K562 (cell line): ENCODE measurements around the gene SORCS1. TPM values are rescaled to one million over a fixed set of nuclear protein-coding genes. Genes with fewer than 3 reads are reported as not detected.
A peak's percentile ranks its signal among the peaks of the same experiment; 100 is the strongest.

Source experiments
- ATAC-seq: fragments of 200-7000 bp; cut with Tn5 transposase; 3 replicates; pipeline ENCODE4 v1.9.1; 2020; ENCODE audit warnings: moderate library complexity
- BruUV-seq: library from RNA; stranded (reverse); fragments of 400-500 nt; replicated peaks from 2 replicates; lab custom pipeline; 2021; lab: Mats Ljungman, UMichigan
- CTCF ChIA-PET: fragments of 300-600 bp; formaldehyde crosslinking; extraction: SDS; loops from one replicate; lab custom pipeline; 2021; ENCODE audit warnings: low intra/inter-chr PET ratio; lab: Yijun Ruan, JAX
- POLR2A ChIA-PET: fragments of 300-600, 350-650 bp; sonication (Branson Sonifier 250); formaldehyde crosslinking; extraction: SDS; loops from one replicate; lab custom pipeline; 2021; ENCODE audit warnings: antibody characterized with exemption, inconsistent platforms; lab: Yijun Ruan, JAX
- DNase-seq, 4 experiments: peaks; one replicate each; pipeline versions ENCODE4 v3.0.0 to v3.0.0-alpha.2; 2011 to 2018; ENCODE audit warnings: low spot score in 3 of 4, mixed read lengths in 3 of 4; ENCODE audit errors: extremely low read depth in 1 of 4
- FAIRE-seq: peaks from 2 replicates; lab custom pipeline; 2011; peaks lifted over from hg19 to GRCh38; lab: Jason Lieb, UNC
- H2AFZ ChIP-seq: 2 replicates; pipeline ENCODE4 v1.6.0; 2011; ENCODE audit warnings: low read depth, low read length, control low read depth, inconsistent platforms
- H3K27ac ChIP-seq: fragments of 200-600 bp; 3 replicates; pipeline ENCODE4 v1.8.0; 2011; ENCODE audit warnings: low read depth, mild to moderate bottlenecking, control low read depth, inconsistent platforms, low read length, moderate library complexity, mixed read lengths; ENCODE audit errors: extremely low read depth
- H3K27me3 ChIP-seq, 2 experiments: fragments of 300-600 bp in 1 of 2; 2 replicates in 1 of 2; 3 replicates in 1 of 2; pipeline versions ENCODE4 v1.6.0 to v1.8.0; 2011; ENCODE audit warnings: inconsistent platforms in 2 of 2, low read length in 2 of 2, mild to moderate bottlenecking in 1 of 2, mixed read lengths in 1 of 2, moderate library complexity in 1 of 2; ENCODE audit not compliant: control insufficient read depth in 2 of 2, insufficient read depth in 2 of 2
- H3K36me3 ChIP-seq: fragments of 300-600 bp; 3 replicates; pipeline ENCODE4 v1.8.0; 2011; ENCODE audit warnings: mild to moderate bottlenecking, low read length, inconsistent platforms; ENCODE audit not compliant: control insufficient read depth, insufficient read depth
- H3K4me1 ChIP-seq, 2 experiments: fragments of 200-600 bp in 1 of 2; replicated peaks in 1 of 2; 2 replicates in 1 of 2; 3 replicates in 1 of 2; pipeline versions ENCODE4 v1.5.1 to v1.8.0; 2011; ENCODE audit warnings: inconsistent platforms in 2 of 2, low read length in 2 of 2, mild to moderate bottlenecking in 1 of 2, mixed read lengths in 1 of 2, moderate library complexity in 1 of 2; ENCODE audit not compliant: control insufficient read depth in 2 of 2, insufficient read depth in 2 of 2
- H3K4me2 ChIP-seq: 2 replicates; pipeline ENCODE4 v1.6.1; 2011; ENCODE audit warnings: low read length, control low read depth, inconsistent platforms, mixed read lengths; ENCODE audit not compliant: insufficient read depth
- H3K4me3 ChIP-seq: fragments of 200-600 bp; sonication (generic), shearing (Covaris generic); 2 replicates; pipeline ENCODE4 v1.5.1; 2016; ENCODE audit warnings: control low read depth, inconsistent platforms
- H3K79me2 ChIP-seq: fragments of 200-600 bp; 3 replicates; pipeline ENCODE4 v1.8.0; 2011; ENCODE audit warnings: low read length, inconsistent platforms; ENCODE audit not compliant: control insufficient read depth, insufficient read depth
- H3K9ac ChIP-seq, 2 experiments: 2 replicates each; pipeline versions ENCODE4 v1.6.0 to v1.6.1; 2011; ENCODE audit warnings: low read depth in 2 of 2, low read length in 2 of 2, control low read depth in 1 of 2, inconsistent platforms in 1 of 2, mild to moderate bottlenecking in 1 of 2, mixed read lengths in 1 of 2; ENCODE audit not compliant: insufficient read depth in 1 of 2
- H3K9me1 ChIP-seq: one replicate; pipeline ENCODE4 v1.6.0; 2011; ENCODE audit warnings: inconsistent platforms, mild to moderate bottlenecking, low read length, moderate library complexity; ENCODE audit not compliant: control insufficient read depth, insufficient read depth
- H3K9me3 ChIP-seq: replicated peaks from 2 replicates; pipeline ENCODE4 v1.5.1; 2011; ENCODE audit warnings: low read depth, low read length, inconsistent platforms; ENCODE audit not compliant: control insufficient read depth, insufficient read depth
- H4K20me1 ChIP-seq: replicated peaks from 2 replicates; pipeline ENCODE4 v1.6.1; 2011; ENCODE audit warnings: low read length, inconsistent platforms, mixed read lengths; ENCODE audit not compliant: control insufficient read depth, insufficient read depth
- CEBPB ChIP-seq: fragments of 450-650 bp; IDR thresholded peaks from 2 replicates; pipeline ENCODE4 v1.6.1; 2016; ENCODE audit warnings: missing genetic modification characterization, missing compliant biosample characterization
- CEBPG ChIP-seq, 3 experiments: fragments of 200-800 bp in 1 of 3; sonication (Bioruptor generic) in 1 of 3; sonication (generic) in 1 of 3; formaldehyde crosslinking in 1 of 3; IDR thresholded peaks in 2 of 3; conservative IDR thresholded peaks in 1 of 3; 2 replicates each; pipeline versions ENCODE4 v1.6.1 to v1.8.0; 2016 to 2022; ENCODE audit warnings: missing compliant biosample characterization in 2 of 3, missing genetic modification characterization in 2 of 3, mild to moderate bottlenecking in 1 of 3, missing genetic modification reagents in 1 of 3
- DDX20 ChIP-seq: fragments of 450-650 bp; IDR thresholded peaks from 2 replicates; pipeline ENCODE4 v1.6.1; 2016; ENCODE audit warnings: missing genetic modification characterization, low read depth, mild to moderate bottlenecking, missing compliant biosample characterization, moderate library complexity
- MEF2A ChIP-seq: IDR thresholded peaks from 2 replicates; pipeline ENCODE4 v1.6.1; 2011; ENCODE audit warnings: low read depth, mild to moderate bottlenecking, low read length, moderate library complexity; ENCODE audit not compliant: control insufficient read depth
- PHB2 ChIP-seq: fragments of 450-650 bp; IDR thresholded peaks from 2 replicates; pipeline ENCODE4 v1.6.1; 2017; ENCODE audit warnings: low read depth
- SRSF9 ChIP-seq: fragments of 200-400 bp; formaldehyde crosslinking; IDR thresholded peaks from 2 replicates; pipeline ENCODE4 v1.6.1; 2017; ENCODE audit warnings: low read depth, low read length, borderline replicate concordance
- ZNF239 ChIP-seq: fragments of 250-450 bp; sonication (Bioruptor Pico); IDR thresholded peaks from 2 replicates; pipeline ENCODE4 v1.4.0; 2020; ENCODE audit warnings: mild to moderate bottlenecking
- WGBS: fragments of 100-300 bp; shearing (Covaris generic); methylation state at CpG from one replicate; pipeline ENCODE4 v1.1.6; 2016; ENCODE audit warnings: low coverage, mixed read lengths; ENCODE audit not compliant: insufficient coverage; ENCODE audit errors: missing lambda C conversion rate; 5-methylcytosine and 5-hydroxymethylcytosine counted together
- in situ Hi-C: fragments of 300-500 bp; cut with MboI; formaldehyde crosslinking; loops from 4 replicates; pipeline ENCODE4 v1.15.0; 2018; ENCODE audit warnings: inconsistent platforms, mixed read lengths
- intact Hi-C: fragments of 100-400 bp; cut with micrococcal nuclease; formaldehyde crosslinking; loops from 2 replicates; pipeline ENCODE4 v1.14.2; 2022
- polyA plus RNA-seq, 8 experiments: library from polyadenylated mRNA; depleted of rRNA in 4 of 8; stranded (reverse) in 5 of 8; unstranded in 3 of 8; fragments of >200 nt; fragmentation: Nextera tagmentation in 2 of 8; fragmentation: Illumina TruSeq in 1 of 8; extraction: Ambion mirVana in 2 of 8; extraction: Trizol in 1 of 8; gene quantifications; 2 replicates each; pipeline versions ENCODE4 v1.2.1 to v1.2.3, GENCODE V29; 2011 to 2014; ENCODE audit warnings: inconsistent platforms in 1 of 8, missing spikeins in 1 of 8
- total RNA-seq, 7 experiments: library from RNA; depleted of rRNA in 6 of 7; stranded (reverse); fragments of >200 nt in 6 of 7; fragmentation: Illumina TruSeq in 2 of 7; extraction: Trizol in 2 of 7; gene quantifications; 2 replicates each; pipeline versions ENCODE4 v1.2.1 to v1.2.3, GENCODE V29; 2011 to 2021; ENCODE audit warnings: low replicate concordance in 1 of 7
- TF ChIP-seq, protein P1 (sequence below): fragments of 250-450 bp; sonication (Bioruptor Pico); IDR thresholded peaks from 2 replicates; pipeline ENCODE4 v1.8.0; 2021; ENCODE audit warnings: moderate library complexity, mild to moderate bottlenecking, inconsistent platforms
- TF ChIP-seq, protein P2 (sequence below), 2 experiments: fragments of 200-800 bp in 1 of 2; sonication (Bioruptor generic) in 1 of 2; sonication (generic) in 1 of 2; formaldehyde crosslinking in 1 of 2; IDR thresholded peaks in 1 of 2; conservative IDR thresholded peaks in 1 of 2; 2 replicates each; pipeline versions ENCODE4 v1.5.0 to v1.6.1; 2016 to 2020; ENCODE audit warnings: missing compliant biosample characterization in 1 of 2, missing genetic modification characterization in 1 of 2, missing genetic modification reagents in 1 of 2

SORCS1 gene
- total and polyA plus RNA-seq, 9 of the 15 experiments (the other 6 are each of a cell fraction or from before 2014, with no cell fraction given), result 1.5 to 3.9 (median 2.7) TPM

DNA sequence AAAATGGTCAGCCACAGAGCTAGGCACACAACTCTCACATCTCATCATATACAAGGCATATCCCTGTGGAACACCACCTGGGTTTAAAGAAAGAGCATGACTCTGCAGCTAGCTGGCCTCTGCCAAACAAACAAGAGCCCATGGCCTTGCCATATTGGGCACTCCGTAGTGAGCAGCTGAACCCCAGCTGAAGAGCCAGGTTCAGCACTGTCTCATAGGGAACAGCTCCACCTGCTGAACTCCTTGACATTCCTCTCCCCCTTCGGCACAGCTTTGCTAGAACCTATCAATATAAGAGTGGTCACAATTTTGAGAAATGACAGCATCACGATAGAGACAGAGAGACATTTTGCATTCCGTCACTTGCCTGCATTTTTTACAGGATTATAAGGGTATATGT is 20.0 kb downstream of the SORCS1 start (continued):
- TF ChIP-seq ZNF239 (CRISPR knock-in tag) (no peak), MEF2A (no peak), DDX20 (tag) (no peak), SRSF9 (no peak)
- TF ChIP-seq, protein P1, sequence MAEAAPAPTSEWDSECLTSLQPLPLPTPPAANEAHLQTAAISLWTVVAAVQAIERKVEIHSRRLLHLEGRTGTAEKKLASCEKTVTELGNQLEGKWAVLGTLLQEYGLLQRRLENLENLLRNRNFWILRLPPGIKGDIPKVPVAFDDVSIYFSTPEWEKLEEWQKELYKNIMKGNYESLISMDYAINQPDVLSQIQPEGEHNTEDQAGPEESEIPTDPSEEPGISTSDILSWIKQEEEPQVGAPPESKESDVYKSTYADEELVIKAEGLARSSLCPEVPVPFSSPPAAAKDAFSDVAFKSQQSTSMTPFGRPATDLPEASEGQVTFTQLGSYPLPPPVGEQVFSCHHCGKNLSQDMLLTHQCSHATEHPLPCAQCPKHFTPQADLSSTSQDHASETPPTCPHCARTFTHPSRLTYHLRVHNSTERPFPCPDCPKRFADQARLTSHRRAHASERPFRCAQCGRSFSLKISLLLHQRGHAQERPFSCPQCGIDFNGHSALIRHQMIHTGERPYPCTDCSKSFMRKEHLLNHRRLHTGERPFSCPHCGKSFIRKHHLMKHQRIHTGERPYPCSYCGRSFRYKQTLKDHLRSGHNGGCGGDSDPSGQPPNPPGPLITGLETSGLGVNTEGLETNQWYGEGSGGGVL, result no peak

DNA sequence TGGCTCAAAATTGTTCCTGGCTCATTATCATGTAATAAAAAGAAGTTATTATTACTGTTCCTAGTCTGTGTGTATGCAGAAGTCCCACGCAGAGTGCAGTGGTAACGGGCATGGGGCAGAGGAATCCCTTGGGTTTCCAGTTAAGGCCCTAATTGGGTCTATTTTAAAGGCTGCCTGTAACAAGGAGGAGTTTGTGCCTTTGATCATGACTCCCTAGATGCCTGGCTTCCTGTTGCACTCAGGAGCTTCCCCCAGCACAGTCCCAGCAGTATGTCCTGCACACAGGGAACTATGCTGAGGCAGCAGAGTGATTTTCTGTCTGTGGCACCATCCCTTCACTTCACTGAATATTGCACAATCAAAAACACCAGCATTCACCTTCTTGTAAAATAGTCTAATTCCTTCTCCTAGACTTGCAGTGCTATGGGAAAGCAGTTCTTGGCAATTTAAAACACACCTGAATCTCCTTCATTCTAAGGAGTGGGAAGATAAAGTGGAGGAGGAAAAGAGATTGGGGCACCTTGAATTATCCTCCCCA is 22.9 kb downstream of the SORCS1 start:
- H3K9me3 ChIP-seq, result no peaks in the 10 kb centered on the region
- CTCF ChIA-PET, result no interaction called here
- TF ChIP-seq CEBPB (tag) (peak; percentile 65), CEBPG (CRISPR knock-in tag; IDR thresholded peaks at IDR 0.05) (no peak), CEBPG (tag; conservative IDR thresholded peaks at IDR 0.05 in 1 of 2, IDR thresholded peaks at IDR 0.05 in 1 of 2) (peak in 1 of 2 experiments; percentile 67; a peak in 3 of 4 replicates), PHB2 (no peak)
- TF ChIP-seq, protein P2, sequence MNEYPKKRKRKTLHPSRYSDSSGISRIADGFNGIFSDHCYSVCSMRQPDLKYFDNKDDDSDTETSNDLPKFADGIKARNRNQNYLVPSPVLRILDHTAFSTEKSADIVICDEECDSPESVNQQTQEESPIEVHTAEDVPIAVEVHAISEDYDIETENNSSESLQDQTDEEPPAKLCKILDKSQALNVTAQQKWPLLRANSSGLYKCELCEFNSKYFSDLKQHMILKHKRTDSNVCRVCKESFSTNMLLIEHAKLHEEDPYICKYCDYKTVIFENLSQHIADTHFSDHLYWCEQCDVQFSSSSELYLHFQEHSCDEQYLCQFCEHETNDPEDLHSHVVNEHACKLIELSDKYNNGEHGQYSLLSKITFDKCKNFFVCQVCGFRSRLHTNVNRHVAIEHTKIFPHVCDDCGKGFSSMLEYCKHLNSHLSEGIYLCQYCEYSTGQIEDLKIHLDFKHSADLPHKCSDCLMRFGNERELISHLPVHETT (CRISPR knock-in tag; conservative IDR thresholded peaks at IDR 0.05 in 1 of 2, IDR thresholded peaks at IDR 0.05 in 1 of 2), result no peak
- TF ChIP-seq, all 486 proteins: peak for 2
- POLR2A ChIA-PET, result interaction anchor here (0.5 kb wide), 1 partner anchor 104 kb away, joined by 3 read pairs; no protein-coding TSS in a partner anchor
- Histone ChIP-seq H3K4me3 (no peak overlapping the region), H3K27me3 (no peaks in the 10 kb centered on the region), H3K9me1 (no peaks in the 10 kb centered on the region), H4K20me1 (no peaks in the 10 kb centered on the region), H3K79me2 (no peaks in the 10 kb centered on the region), H2AFZ (no peak overlapping the region), H3K4me1 (no peaks in the 10 kb centered on the region), H3K36me3 (no peaks in the 10 kb centered on the region), H3K4me2 (no peak overlapping the region), H3K9ac (no peak overlapping the region), H3K27ac (no peak overlapping the region)
- BruUV-seq, result no TSS peak
- intact Hi-C loops (loop anchor here (5.0 kb wide), 1 partner anchor 429 kb away; no protein-coding TSS in a partner anchor), in situ Hi-C loops (no loop called here)
- no peak for FAIRE-seq
- no peak for ATAC-seq
- no peak for DNase-seq
- 0% methylated on average over 2 of the region's 2 CpGs for WGBS
